GM21529 (cell line): ENCODE data around the gene MEFV.
"Not testable (repeated sequence)": the region's sequence is repeated elsewhere in the genome, so short reads cannot be mapped to it uniquely, and the experiment has no call there.

ENCODE experiments used
- ATAC-seq: cut with Tn5 transposase; IDR thresholded peaks from one replicate; pipeline ENCODE4 v1.9.1; 2021; ENCODE audit not compliant: unreplicated experiment

Gene MEFV

DNA sequence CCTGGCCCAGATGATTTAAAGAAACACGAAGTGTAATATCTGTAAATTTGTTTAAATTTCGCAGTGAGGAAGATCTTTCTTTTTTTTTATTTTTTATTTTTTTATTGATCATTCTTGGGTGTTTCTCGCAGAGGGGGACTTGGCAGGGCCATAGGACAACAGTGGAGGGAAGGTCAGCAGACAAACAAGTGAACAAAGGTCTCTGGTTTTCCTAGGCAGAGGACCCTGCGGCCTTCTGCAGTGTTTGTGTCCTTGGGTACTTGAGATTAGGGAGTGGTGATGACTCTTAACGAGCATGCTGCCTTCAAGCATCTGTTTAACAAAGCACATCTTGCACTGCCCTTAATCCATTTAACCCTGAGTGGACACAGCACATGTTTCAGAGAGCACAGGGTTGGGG, 14.3 kb upstream of the MEFV start:
- ATAC-seq: not testable (repeated sequence)

DNA sequence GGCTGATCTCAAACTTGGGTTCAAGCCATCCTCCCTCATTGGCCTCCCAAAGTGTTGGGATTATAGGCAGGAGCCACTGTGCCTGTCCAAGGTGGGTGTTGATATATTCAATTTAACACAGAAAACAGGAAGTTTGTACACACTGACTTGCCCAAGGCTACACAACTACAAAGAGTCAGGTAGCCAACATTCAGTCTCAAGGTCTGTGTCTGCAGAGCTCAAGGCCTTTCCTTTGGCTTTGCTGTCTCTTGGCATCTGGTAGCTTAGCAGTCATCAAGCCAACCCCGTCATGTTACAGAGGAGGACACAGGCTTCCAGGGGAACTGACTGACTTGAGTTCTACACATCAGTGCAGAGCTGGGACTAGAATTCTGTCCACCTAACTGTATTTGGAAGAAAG, 11.9 kb upstream of the MEFV start:
- ATAC-seq: no peak

DNA sequence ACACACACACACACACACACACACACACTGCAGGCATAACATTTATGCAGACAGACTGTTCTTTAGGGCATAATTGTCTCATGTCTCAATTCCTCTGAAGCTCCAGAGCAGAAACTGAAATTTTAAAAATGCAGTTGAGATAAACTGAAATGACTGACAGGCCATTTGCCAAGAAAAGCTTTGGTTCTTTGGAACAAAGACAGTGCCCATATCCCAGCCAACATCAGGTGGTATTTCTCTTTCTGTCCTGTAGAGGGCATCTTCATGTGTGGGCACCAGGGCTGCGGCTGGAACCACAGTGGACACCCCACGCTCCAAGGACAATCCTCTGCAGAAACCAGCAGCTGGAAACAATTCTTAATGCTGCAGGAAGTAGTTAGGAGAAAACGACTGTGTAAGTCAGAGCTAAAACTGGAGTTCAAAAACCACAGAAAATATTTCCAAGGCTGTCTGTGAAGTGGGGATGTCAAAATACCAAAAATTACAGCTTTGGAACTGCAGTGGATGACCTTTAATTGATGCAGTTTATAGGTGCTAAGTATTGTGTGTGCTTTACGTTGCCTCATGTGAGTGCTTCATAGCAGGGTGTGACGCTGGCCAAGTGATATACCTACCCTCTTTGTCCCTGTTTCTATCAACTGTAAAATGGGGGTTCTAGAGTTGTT, 10.6 kb upstream of the MEFV start:
- ATAC-seq: no peak

DNA sequence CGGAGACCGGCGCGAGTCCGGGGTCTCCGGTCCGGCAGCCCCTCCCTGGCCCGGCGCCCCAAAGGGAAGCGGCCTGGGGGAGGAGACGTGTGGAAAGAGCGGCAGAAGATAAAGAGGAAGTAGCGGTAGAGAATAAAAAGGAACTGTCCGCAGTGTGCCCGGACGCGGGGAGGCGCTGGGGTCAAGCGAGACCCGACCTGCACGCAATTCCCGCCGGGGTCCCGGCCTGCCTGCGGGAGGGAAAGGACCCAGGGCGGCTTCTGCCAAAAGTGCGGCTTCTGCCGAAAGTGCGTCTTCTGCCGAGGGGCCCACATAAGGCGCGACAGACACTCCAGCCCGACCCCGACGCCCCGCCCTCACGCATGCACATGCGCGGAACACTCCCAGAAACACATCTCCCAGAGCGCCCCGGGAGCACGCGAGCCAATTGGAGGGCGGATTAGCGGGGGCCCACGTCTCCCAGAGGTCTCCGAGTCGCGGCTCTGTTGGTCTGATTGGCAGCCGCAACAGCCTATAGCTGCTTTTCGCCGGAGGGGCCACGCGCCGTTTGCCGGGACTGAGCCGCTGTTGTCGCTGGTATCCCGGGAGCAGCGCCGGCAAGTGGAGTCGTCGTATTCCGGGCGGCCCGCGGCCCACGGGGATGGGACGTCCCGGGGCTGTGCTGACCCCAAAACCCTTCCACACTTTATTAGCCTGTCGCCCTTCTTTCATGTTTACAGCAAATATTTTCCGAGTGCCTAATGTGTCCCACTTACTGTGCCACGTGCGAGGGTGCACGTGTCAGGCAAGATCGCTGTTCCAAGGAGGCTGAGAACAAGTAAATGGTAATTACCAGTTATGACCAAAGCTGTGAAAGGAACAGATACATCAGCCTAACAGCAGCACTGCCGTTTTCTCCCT, 8.0 kb upstream of the MEFV start:
- ATAC-seq: peak; percentile 88

DNA sequence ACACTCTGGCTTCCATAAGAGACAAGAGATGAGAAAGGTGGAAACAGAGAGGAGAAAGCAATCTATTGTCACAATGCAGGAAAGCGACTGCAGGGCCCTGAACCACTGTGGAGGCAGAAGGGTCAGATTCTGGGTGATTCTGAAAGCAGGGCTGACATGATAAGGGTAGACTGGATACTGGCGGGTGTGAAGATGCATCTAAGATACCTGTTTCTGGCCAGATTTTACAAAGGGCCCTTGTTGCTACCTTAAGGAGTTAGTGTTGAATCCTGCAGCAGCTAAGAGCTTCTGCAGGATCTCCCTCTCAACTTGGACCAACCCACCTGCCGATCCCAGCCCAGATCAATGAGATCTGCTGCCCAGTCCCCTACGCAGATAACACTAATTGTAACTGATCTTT, 6.1 kb upstream of the MEFV start:
- ATAC-seq: no peak

GRCh38 chr16:3259836-3260235, 3.4 kb upstream of the MEFV start:
- ATAC-seq: no peak

DNA sequence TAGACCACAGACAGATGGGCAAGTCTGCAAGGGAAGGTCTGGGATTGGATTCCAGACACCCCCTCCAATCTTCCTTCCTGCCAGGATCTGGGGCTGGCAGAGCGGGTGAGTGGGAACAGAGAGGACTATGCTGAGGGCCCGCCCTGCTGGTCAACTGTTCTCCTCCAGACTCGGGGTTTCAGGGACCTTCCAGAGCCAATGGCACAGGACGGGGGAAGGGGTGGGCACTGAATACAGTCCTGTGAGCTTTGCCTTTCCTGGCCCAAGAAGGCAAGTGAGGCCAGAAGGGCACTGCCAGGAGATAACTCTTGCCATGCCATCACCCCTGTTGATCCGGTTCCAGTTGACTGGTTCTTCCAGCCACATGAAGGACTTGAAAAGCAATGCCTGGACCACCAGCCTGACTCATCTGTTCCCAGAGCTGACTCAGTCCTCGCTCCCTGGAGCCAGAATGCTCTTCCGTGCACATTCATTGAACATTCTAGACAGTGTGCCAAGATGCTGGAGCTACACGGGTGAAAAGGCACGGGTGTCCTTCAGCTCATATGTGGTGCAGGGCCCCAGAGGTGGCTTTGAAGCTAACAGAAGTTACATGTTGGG, 533 bp upstream of the MEFV start:
- no peak for ATAC-seq

DNA sequence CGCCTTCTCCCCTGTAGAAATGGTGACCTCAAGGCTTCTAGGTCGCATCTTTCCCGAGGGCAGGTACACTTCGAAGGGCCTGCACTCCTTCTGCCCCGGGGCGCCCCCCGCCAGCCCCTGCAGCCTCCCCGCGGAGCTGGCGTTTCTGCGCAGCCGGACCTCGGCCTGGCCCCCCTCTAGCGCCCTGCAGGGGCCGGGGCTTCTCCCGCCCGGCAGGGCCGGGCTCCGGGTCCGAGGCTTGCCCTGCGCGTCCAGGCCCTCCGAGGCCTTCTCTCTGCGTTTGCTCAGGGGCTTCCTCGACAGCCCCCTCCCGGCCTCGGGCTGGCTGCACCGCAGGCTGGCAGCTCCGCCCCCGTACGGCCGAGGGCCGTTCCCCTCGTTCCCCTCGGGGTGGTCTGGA, 2.1 kb downstream of the MEFV start:
- no peak for ATAC-seq

DNA sequence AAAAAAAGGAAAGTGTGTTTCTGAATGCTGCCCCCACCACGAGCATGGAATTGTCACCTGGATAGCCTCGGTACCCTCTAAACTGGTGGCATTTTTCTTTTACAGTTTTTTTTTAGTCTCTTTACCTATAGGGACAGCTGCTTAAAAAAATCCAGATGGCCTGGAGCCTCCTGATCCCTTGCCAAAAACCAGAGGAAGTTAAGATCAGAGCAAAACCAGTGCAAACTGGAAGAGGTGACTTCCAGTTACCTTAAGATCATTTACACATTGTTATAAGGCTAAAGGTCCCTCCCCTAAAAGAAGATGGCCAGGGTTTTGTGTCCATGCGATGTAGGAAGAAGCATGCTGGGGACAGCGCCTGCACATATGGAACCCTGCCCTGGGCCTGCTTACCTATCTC, 3.5 kb downstream of the MEFV start:
- no peak for ATAC-seq

- no peak for ATAC-seq
Observed at GRCh38 chr16:3249451-3249850, 7.0 kb downstream of the MEFV start.

- no peak for ATAC-seq
Observed at GRCh38 chr16:3249020-3249419, 7.4 kb downstream of the MEFV start.

DNA sequence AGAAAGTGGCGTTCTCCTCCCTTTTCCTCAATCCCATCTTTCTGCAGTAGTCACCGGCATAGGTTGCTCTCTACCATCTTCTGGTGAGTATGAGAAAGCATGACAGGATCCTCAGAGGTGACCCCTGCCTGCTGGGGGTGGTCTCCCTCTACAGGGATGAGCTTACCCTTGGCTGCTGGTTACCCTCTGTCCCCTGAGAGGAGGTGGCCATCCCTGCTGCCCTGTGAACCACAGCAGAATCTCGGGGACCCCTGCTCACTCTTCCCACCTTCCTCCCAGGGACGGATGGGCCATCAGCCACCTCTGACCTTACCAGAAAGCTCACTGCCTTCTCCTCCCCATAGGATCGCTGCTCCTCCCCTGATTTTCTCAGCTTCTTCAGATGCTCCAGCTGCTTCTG, 7.8 kb downstream of the MEFV start:
- no peak for ATAC-seq

GRCh38 chr16:3246876-3247275, 9.6 kb downstream of the MEFV start:
- ATAC-seq: no peak

- ATAC-seq: no peak
Observed at GRCh38 chr16:3246002-3246401, 10.4 kb downstream of the MEFV start.

DNA sequence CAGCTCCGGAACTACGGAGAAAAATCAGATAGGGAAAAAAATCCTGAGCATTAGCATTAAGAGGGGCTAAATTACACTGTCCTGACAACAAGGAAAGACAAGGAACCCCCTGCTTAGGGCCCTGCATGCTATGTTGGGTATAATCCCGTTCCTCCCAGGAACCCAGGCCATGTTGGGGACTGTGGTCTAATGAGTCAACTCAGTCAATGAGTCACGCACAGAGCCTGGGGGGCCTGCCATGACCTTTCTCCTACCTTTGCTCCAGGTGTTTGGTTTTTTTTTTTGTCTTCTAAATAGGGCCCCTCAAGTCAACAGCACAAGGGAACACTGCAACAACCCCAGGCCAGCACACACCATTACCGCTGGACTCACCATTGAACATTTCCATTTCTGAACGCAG, 12.6 kb downstream of the MEFV start:
- no peak for ATAC-seq

GRCh38 chr16:3242709-3243108, 13.7 kb downstream of the MEFV start:
- no peak for ATAC-seq

DNA sequence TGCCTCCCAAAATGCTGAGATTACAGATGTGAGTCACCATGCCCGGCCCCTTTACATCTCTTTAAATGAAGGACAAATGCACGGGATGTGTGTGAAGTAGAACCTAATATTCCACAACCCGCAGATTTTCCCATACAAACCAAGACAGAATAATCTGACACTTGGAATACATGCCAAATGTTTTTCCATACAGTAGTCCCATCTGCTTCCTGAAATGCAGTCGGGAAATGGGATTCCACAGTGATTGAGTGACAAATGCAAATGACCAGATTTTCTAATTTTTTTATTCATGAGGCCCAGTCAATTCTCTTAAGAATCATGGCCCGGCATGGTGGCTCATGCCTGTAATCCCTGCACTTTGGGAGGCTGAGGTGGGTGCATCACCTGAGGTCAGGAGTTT, 14.7 kb downstream of the MEFV start:
- ATAC-seq: no peak

GRCh38 chr16:3235856-3236669, 20.4 kb downstream of the MEFV start:
- no peak for ATAC-seq

GRCh38 chr16:3234857-3235561, 21.4 kb downstream of the MEFV start, which contains the start of gene ZNF200:
TSS of gene ZNF200 (minus strand) at chr16:3235158. CDS start at chr16:3233755, 1,403 bp downstream.
- peak; percentile 91 for ATAC-seq

- peak; percentile 27 for ATAC-seq
Observed at GRCh38 chr16:3234543-3234856, 21.9 kb downstream of the MEFV start.
